AG04449 (cell line): ENCODE results near the gene FOXD4.
"Not testable (repeated sequence)": the region's sequence is repeated elsewhere in the genome, so short reads cannot be mapped to it uniquely, and the experiment has no call there.

Experiments
- CTCF ChIA-PET: fragments of 350-600 bp; formaldehyde crosslinking; extraction: SDS; loops from one replicate; lab custom pipeline; 2021; ENCODE audit warnings: antibody characterized with exemption; lab: Yijun Ruan, JAX
- POLR2A ChIA-PET: fragments of 400-600, 350-600 bp; formaldehyde crosslinking; extraction: SDS; loops from one replicate; lab custom pipeline; 2020; ENCODE audit warnings: antibody characterized with exemption, inconsistent platforms; lab: Yijun Ruan, JAX
- DNase-seq: peaks from one replicate; pipeline ENCODE4 v3.0.0-alpha.2; 2010; ENCODE audit warnings: low read depth, low spot score
- H3K4me3 ChIP-seq: 2 replicates; pipeline ENCODE4 v1.5.1; 2011; ENCODE audit warnings: low read depth, mild to moderate bottlenecking, control low read depth, low read length

Gene FOXD4

DNA sequence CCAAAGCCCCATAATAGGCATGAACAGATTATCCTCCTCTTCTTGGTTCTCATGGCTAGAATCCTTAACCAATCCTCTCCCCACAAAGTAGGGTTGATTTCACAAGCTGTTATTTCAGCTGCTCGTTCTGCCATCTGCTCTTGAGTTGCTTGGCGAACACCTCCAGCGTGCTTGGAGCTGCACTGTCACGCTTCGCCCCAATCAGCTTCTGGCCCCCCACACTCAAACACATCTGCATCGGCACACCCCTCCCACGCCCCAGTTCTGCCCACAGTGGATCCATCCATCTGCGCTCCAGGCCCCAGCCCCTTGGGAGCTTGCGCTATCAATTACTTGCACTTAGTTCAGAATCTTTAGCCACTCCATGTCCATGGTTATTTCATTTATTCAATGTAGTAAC is 17.8 kb downstream of the FOXD4 start:
- CTCF ChIA-PET, DNase-seq, H3K4me3 ChIP-seq, POLR2A ChIA-PET: not testable (repeated sequence)

- H3K4me3 ChIP-seq, DNase-seq, POLR2A ChIA-PET, CTCF ChIA-PET: not testable (repeated sequence)
Measured at GRCh38 chr9:99867-100266, 18.4 kb downstream of the FOXD4 start.

GRCh38 chr9:98775-99174 is 19.4 kb downstream of the FOXD4 start:
- POLR2A ChIA-PET, H3K4me3 ChIP-seq, DNase-seq, CTCF ChIA-PET: not testable (repeated sequence)

GRCh38 chr9:94992-95391 is 23.2 kb downstream of the FOXD4 start:
- H3K4me3 ChIP-seq, CTCF ChIA-PET, DNase-seq, POLR2A ChIA-PET: not testable (repeated sequence)

GRCh38 chr9:94323-94722 is 23.9 kb downstream of the FOXD4 start:
- POLR2A ChIA-PET, CTCF ChIA-PET, H3K4me3 ChIP-seq, DNase-seq: not testable (repeated sequence)

DNA sequence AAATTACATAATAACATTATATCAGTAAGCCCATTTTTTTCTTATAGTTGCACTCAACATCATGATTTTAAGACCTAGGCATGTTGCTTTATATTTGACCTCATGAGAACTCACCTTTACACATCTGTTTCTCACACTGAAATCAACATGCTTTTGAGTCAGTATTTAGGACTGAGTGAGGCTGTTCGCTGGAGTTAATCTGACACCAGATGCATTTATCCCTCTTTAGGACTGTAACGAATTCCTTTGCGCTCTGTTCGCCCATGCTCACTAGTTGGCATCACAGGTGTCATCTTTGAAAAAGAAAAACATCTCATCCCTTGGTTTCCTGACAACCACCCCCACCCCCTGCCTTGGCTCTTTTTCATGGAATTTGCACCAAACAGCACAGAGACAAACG is 24.3 kb downstream of the FOXD4 start:
- DNase-seq, CTCF ChIA-PET: not testable (repeated sequence)

DNA sequence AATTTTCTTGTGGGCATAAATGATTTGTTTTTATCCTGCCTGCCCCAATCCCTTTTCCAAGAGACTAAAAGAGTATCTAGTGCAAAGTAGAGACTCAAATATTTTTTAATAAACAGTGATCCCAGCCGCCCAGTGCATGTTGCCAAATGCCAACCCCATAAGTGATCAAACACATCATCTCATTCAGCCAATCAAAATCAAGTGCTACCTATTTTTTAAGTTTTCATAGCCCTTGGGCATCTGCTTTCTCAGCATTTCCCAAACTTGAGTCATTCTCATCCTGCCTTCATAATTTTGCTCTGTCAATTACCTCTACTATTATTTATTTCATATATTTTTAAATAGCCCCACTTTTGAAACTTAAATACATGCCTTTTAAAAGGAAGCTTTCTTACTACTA is 27.4 kb downstream of the FOXD4 start:
- DNase-seq, CTCF ChIA-PET, POLR2A ChIA-PET, H3K4me3 ChIP-seq: not testable (repeated sequence)

More for the DNA sequence above, 24.3 kb downstream of the FOXD4 start:
- POLR2A ChIA-PET, H3K4me3 ChIP-seq: not testable (repeated sequence)

DNA sequence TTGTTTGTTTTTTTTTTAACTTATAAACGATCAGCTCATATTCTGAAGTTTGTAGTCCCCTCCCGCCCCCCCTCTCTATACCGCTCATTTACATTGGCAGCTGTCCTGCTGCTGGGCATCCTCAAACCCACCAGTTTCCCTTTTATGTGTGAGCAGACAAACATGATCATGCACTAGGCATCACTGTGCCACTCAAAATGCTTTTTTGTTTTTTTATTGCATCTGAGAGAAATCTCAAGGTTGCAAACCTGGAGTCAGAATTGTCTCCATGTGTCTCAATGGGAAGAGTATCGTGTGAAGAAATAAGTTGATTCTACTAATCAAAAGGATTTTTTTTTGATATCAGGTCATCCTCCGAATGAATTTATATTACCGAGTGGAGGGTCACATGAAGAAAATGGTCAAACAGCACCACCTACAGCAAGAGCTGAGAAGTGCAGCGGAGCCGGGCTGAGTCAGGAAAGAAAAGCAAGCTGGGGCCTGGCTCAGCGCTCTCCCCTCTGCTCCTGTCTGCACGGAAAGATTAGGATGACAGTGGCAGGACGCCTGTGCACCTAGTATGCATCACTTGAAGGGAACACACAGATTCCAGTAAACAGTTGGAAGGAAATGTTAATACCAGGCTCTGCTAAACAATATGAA is 29.7 kb downstream of the FOXD4 start:
- DNase-seq, POLR2A ChIA-PET, CTCF ChIA-PET, H3K4me3 ChIP-seq: not testable (repeated sequence)

DNA sequence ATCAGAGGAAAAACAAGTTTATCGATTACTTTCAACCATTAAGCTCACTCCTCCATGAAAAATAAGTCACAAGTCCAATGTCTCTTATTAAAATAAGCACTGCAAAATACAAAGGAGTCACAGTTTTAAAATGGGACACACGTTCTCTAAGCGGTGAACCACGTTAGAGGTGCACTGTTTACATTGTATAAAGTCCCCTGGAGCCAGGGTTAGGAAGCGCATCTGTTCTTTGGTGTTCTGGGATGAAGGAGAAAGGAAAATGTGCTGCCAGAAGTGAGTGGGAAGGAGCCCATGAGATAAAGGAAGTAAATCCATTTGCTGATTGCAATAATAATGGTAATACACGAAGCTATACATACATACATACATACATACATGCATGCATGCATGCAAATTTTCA is 30.4 kb downstream of the FOXD4 start:
- DNase-seq, POLR2A ChIA-PET, CTCF ChIA-PET, H3K4me3 ChIP-seq: not testable (repeated sequence)

DNA sequence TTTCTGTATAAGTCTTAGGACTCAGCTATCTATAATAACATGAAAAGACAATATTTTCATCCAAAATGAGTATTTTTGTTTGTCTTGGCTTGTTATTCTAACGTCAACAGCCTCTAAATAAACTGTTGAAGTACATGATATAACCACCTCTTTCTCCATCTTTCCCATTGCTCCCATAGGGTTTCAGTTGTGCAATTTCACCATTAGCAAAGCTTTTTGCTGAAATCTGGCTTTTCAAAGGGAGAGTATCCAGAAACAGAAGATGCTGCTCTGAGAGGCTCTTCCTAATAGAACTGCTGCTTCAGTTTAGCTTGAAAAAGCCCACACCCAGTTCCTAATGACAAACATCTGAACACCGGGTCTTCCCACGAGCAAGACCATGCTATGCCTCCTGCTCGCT is 31.1 kb downstream of the FOXD4 start:
- H3K4me3 ChIP-seq, CTCF ChIA-PET, POLR2A ChIA-PET, DNase-seq: not testable (repeated sequence)

DNA sequence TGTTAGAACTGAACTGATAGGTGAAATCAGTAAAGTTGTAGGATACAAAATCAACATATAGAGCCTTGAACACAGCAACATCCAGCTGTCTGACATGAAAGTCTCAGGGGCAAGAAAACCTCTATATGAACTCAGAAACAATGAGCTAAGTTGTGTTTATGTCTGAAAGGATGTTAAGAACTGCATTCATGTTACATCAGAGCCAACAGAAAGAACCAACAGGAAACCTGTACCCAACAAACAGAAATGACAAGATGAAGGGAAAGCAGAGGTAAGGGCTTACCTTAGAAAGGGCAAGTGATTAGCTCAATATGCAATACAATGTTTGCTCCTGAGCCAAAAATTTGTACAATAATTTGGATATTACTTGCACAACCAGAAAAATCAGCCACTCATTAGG is 31.5 kb downstream of the FOXD4 start:
- CTCF ChIA-PET, DNase-seq, POLR2A ChIA-PET, H3K4me3 ChIP-seq: not testable (repeated sequence)

GRCh38 chr9:82932-83689 is 35.1 kb downstream of the FOXD4 start:
- H3K4me3 ChIP-seq, DNase-seq, POLR2A ChIA-PET, CTCF ChIA-PET: not testable (repeated sequence)

DNA sequence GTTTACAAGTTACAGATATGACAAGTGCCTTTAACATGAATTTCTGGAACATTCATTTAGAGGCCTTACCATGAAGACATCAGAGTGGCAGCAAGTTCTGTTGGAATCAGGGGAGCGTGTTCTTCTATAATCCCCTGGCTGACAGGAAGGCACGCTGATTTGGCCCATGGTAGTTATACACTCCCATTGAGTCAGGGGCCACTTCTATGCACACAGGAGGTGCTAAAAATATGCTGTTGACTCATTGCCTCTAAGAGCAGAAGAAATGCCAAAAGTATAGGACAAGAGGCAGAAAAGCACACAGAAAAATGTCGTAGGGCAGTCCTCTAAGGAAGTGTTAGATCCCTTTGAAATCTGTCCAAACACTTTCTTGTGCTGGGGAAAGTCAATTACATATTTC is 39.9 kb downstream of the FOXD4 start:
- CTCF ChIA-PET, POLR2A ChIA-PET, H3K4me3 ChIP-seq, DNase-seq: not testable (repeated sequence)

DNA sequence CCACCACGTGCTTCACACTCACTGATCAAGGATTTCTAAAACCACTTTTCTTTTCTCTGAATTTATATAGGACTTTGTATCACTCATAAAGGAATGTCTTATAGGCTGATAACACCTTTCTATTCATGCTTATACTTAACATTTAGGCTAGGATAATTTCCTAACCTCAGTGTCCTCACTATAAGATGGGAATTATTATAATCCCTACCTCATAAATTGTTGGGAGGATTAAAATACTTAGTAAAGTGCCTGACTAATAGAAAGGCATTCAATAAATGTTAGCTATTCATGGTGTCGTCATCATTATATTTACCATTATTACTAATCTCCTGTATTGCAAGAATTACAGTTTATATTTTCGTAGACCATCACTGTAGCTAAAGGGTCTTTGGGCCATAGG is 41.8 kb downstream of the FOXD4 start:
- H3K4me3 ChIP-seq, CTCF ChIA-PET, POLR2A ChIA-PET, DNase-seq: not testable (repeated sequence)

GRCh38 chr9:73900-74525 is 44.2 kb downstream of the FOXD4 start:
- H3K4me3 ChIP-seq = peak overlapping the region; percentile 18; the same call in 1 of the 2 replicates

DNA sequence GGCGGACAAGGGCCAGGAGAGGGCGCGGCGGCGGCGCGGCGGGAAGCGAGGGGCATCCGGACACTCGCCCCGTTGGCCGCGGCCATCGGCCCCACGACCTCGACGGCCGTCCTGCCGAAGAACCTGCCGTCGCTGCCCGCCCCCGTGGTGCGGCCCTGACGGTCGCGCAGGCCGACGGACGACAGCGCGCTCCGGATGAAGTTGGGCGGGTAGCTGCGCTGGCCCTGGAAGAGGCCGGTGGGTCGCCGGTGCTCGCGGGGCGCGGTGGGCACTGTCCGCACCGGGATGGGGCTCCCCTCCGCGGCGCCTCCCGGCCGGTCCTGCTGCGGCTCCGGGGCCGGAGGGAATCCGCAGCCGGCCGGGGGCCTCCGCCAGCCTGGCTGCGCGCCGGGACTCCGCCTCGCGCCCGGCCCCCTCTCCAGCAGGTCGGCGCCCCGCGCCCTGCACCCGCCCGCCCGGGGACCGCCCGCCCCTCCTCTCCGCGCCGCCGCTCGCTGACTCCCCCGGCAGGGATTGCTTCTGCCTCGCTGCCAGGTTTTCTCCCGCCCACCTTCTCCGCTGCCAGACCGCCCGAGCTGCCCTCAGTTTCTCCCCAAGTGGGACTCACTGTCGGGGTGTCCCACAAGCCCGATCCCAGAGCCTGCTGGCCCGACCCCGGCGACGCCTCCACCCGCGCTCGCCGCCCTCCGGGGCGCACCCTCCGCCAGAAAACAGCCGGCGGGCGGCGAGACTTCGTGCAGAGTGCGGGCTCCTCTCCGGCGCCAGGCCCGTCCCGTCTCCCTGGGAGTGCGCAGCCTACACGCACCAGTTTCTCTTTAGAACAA is 44.9 kb downstream of the FOXD4 start:
- peak overlapping the region; percentile 18; the same call in 1 of the 2 replicates for H3K4me3 ChIP-seq
- DNase-seq, CTCF ChIA-PET, POLR2A ChIA-PET: not testable (repeated sequence)

More at GRCh38 chr9:73900-74525, 44.2 kb downstream of the FOXD4 start:
- CTCF ChIA-PET, DNase-seq, POLR2A ChIA-PET: not testable (repeated sequence)
